GM21381 (cell line): ENCODE data around the gene DPPA5.
"Not testable (repeated sequence)": the region's sequence is repeated elsewhere in the genome, so short reads cannot be mapped to it uniquely, and the experiment has no call there.

Experiments used
- ATAC-seq: cut with Tn5 transposase; IDR thresholded peaks from one replicate; pipeline ENCODE4 v1.9.1; 2021; ENCODE audit warnings: mild to moderate bottlenecking, moderate library complexity; ENCODE audit not compliant: unreplicated experiment

The DPPA5 gene

GRCh38 chr6:73353636-73354593, at the start of gene DPPA5:
TSS of gene DPPA5 (minus strand) at chr6:73354276. CDS start at chr6:73354225, 51 bp downstream.
- no peak for ATAC-seq

GRCh38 chr6:73400656-73401055, 46.6 kb upstream of the DPPA5 start:
- no peak for ATAC-seq

- ATAC-seq: no peak
These were observed 41.8 kb upstream of the DPPA5 start for GRCh38 chr6:73395875-73396274.

GRCh38 chr6:73394577-73395354, 40.7 kb upstream of the DPPA5 start, which contains the start of gene DDX43:
TSS of gene DDX43 (plus strand) at chr6:73394828. CDS start at chr6:73394906, 78 bp downstream.
- ATAC-seq: no peak

- ATAC-seq: no peak
These were observed 39.2 kb upstream of the DPPA5 start for GRCh38 chr6:73393278-73393677.

GRCh38 chr6:73392188-73392587, 38.1 kb upstream of the DPPA5 start:
- ATAC-seq: not testable (repeated sequence)

GRCh38 chr6:73391675-73392074, 37.6 kb upstream of the DPPA5 start:
- no peak for ATAC-seq

- ATAC-seq: no peak
These were observed 35.8 kb upstream of the DPPA5 start for GRCh38 chr6:73389854-73390253.

- peak; percentile 78 for ATAC-seq
These were observed 34.9 kb upstream of the DPPA5 start for GRCh38 chr6:73388800-73389512.

- ATAC-seq: peak; percentile 12
These were observed 34.3 kb upstream of the DPPA5 start for GRCh38 chr6:73388433-73388799.

GRCh38 chr6:73382462-73383113, 28.5 kb upstream of the DPPA5 start:
- ATAC-seq: no peak

GRCh38 chr6:73381531-73381930, 27.5 kb upstream of the DPPA5 start:
- not testable (repeated sequence) for ATAC-seq

- ATAC-seq: no peak
These were observed 23.1 kb upstream of the DPPA5 start for GRCh38 chr6:73377225-73377624.

GRCh38 chr6:73375216-73375615, 21.1 kb upstream of the DPPA5 start:
- ATAC-seq: no peak

- no peak for ATAC-seq
These were observed 18.4 kb upstream of the DPPA5 start for GRCh38 chr6:73372516-73372915.

GRCh38 chr6:73371984-73372383, 17.9 kb upstream of the DPPA5 start:
- ATAC-seq: no peak

GRCh38 chr6:73369563-73369962, 15.5 kb upstream of the DPPA5 start, which contains the start of gene OOEP:
TSS of gene OOEP (minus strand) at chr6:73369897. CDS start at chr6:73369792, 105 bp downstream.
- no peak for ATAC-seq

- ATAC-seq: no peak
These were observed 15.1 kb upstream of the DPPA5 start for GRCh38 chr6:73369157-73369556.

GRCh38 chr6:73368675-73369074, 14.6 kb upstream of the DPPA5 start:
- ATAC-seq: no peak

- ATAC-seq: no peak
These were observed 13.8 kb upstream of the DPPA5 start for GRCh38 chr6:73367761-73368355.
